ENCODE results near the gene LIPK. TPM values are rescaled to one million over a fixed set of nuclear protein-coding genes. Genes with fewer than 3 reads are reported as not detected.

Gene LIPK
- polyA plus RNA-seq, 1 donor (not counting 4 experiments of a cell fraction or from before 2014, with no cell fraction given), result 0.56 TPM

- Histone ChIP-seq H2AFZ (ENCODE audit: control insufficient read depth, low read length) (no peak overlapping the region), H3K4me1 (ENCODE audit: control insufficient read depth, extremely low read depth, insufficient read depth, low read length) (peaks cover 3% of the 10 kb centered on the region), H3K9me1 (ENCODE audit: control insufficient read depth, extremely low read depth, insufficient read depth, low read length) (no peaks in the 10 kb centered on the region), H3K79me2 (ENCODE audit: control insufficient read depth, insufficient read depth, low read length) (no peaks in the 10 kb centered on the region), H3K27ac (ENCODE audit: control insufficient read depth, insufficient read depth, low read length) (no peak overlapping the region), H3K4me3 (ENCODE audit: control insufficient read depth in 2 of 3, extremely low read depth in 1 of 3, insufficient read depth in 2 of 3, low read depth in 1 of 3, low read length in 3 of 3) (no peak overlapping the region), H3K9ac (ENCODE audit: control insufficient read depth, extremely low read depth, insufficient read depth, low read length) (no peak overlapping the region), H3K9me3 (ENCODE audit: control insufficient read depth, low read depth, low read length) (no peaks in the 10 kb centered on the region), H3K4me2 (ENCODE audit: control insufficient read depth, extremely low read depth, insufficient read depth, low read depth, low read length) (no peak overlapping the region), H3K36me3 (ENCODE audit: control insufficient read depth in 2 of 2, extremely low read depth in 1 of 2, insufficient read depth in 2 of 2, low read length in 2 of 2) (no peaks in the 10 kb centered on the region), H3K27me3 (ENCODE audit: control insufficient read depth, extremely low read depth, insufficient read depth, low read length) (no peaks in the 10 kb centered on the region), H4K20me1 (ENCODE audit: control insufficient read depth, extremely low read depth, insufficient read depth, low read length) (no peaks in the 10 kb centered on the region)
- no peak for FAIRE-seq
- dilution Hi-C loops (cut with MboI; ENCODE audit: extremely low pct_ligation_motif_present, low sequenced_read_pairs), result no loop called here
- TF ChIP-seq EZH2 (IDR thresholded peaks at IDR 0.05; ENCODE audit: low read length), result no peak
- TF ChIP-seq, protein P1, sequence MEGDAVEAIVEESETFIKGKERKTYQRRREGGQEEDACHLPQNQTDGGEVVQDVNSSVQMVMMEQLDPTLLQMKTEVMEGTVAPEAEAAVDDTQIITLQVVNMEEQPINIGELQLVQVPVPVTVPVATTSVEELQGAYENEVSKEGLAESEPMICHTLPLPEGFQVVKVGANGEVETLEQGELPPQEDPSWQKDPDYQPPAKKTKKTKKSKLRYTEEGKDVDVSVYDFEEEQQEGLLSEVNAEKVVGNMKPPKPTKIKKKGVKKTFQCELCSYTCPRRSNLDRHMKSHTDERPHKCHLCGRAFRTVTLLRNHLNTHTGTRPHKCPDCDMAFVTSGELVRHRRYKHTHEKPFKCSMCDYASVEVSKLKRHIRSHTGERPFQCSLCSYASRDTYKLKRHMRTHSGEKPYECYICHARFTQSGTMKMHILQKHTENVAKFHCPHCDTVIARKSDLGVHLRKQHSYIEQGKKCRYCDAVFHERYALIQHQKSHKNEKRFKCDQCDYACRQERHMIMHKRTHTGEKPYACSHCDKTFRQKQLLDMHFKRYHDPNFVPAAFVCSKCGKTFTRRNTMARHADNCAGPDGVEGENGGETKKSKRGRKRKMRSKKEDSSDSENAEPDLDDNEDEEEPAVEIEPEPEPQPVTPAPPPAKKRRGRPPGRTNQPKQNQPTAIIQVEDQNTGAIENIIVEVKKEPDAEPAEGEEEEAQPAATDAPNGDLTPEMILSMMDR (optimal IDR thresholded peaks at IDR 0.05 in 1 of 3, IDR thresholded peaks at IDR 0.05 in 1 of 3, conservative IDR thresholded peaks at IDR 0.05 in 1 of 3; ENCODE audit: extremely low read depth in 1 of 3, insufficient read depth in 2 of 3, low read length in 3 of 3), result no peak
- DNase-seq (ENCODE audit: low read depth, low spot score), result no peak
These were observed 59.8 kb downstream of the LIPK start for GRCh38 chr10:88765816-88766215.

GRCh38 chr10:88769384-88769783, 63.3 kb downstream of the LIPK start:
- H3K9me1 ChIP-seq (ENCODE audit: control insufficient read depth, extremely low read depth, insufficient read depth, low read length), result no peaks in the 10 kb centered on the region
- FAIRE-seq (no peak), DNase-seq (ENCODE audit: low read depth, low spot score) (no peak)
- TF ChIP-seq, protein P1 (optimal IDR thresholded peaks at IDR 0.05 in 1 of 3, IDR thresholded peaks at IDR 0.05 in 1 of 3, conservative IDR thresholded peaks at IDR 0.05 in 1 of 3; ENCODE audit: extremely low read depth in 1 of 3, insufficient read depth in 2 of 3, low read length in 3 of 3), result no peak
- no peak for TF ChIP-seq EZH2 (IDR thresholded peaks at IDR 0.05; ENCODE audit: low read length)
- no peaks in the 10 kb centered on the region for H3K9me3 ChIP-seq (ENCODE audit: control insufficient read depth, low read depth, low read length)
- no peaks in the 10 kb centered on the region for H3K79me2 ChIP-seq (ENCODE audit: control insufficient read depth, insufficient read depth, low read length)
- no peak overlapping the region for H3K9ac ChIP-seq (ENCODE audit: control insufficient read depth, extremely low read depth, insufficient read depth, low read length)
- dilution Hi-C loops (cut with MboI; ENCODE audit: extremely low pct_ligation_motif_present, low sequenced_read_pairs), result no loop called here
- no peaks in the 10 kb centered on the region for H3K27me3 ChIP-seq (ENCODE audit: control insufficient read depth, extremely low read depth, insufficient read depth, low read length)
- H3K4me3 ChIP-seq (ENCODE audit: control insufficient read depth in 2 of 3, extremely low read depth in 1 of 3, insufficient read depth in 2 of 3, low read depth in 1 of 3, low read length in 3 of 3), result no peak overlapping the region
- no peaks in the 10 kb centered on the region for H3K36me3 ChIP-seq (ENCODE audit: control insufficient read depth in 2 of 2, extremely low read depth in 1 of 2, insufficient read depth in 2 of 2, low read length in 2 of 2)
- no peaks in the 10 kb centered on the region for H3K4me1 ChIP-seq (ENCODE audit: control insufficient read depth, extremely low read depth, insufficient read depth, low read length)
- H4K20me1 ChIP-seq (ENCODE audit: control insufficient read depth, extremely low read depth, insufficient read depth, low read length), result no peaks in the 10 kb centered on the region
- H3K4me2 ChIP-seq (ENCODE audit: control insufficient read depth, extremely low read depth, insufficient read depth, low read depth, low read length), result no peak overlapping the region
- no peak overlapping the region for H3K27ac ChIP-seq (ENCODE audit: control insufficient read depth, insufficient read depth, low read length)
- no peak overlapping the region for H2AFZ ChIP-seq (ENCODE audit: control insufficient read depth, low read length)
